HG03460 (cell line): ENCODE measurements around the gene HOMER3.
"Not testable (repeated sequence)": the region's sequence is repeated elsewhere in the genome, so short reads cannot be mapped to it uniquely, and the experiment has no call there.

Experiments used
- ATAC-seq: cut with Tn5 transposase; IDR thresholded peaks from one replicate; pipeline ENCODE4 v1.9.1; 2021; ENCODE audit not compliant: unreplicated experiment

Gene HOMER3

GRCh38 chr19:18903156-18904037, 37.6 kb downstream of the HOMER3 start:
- ATAC-seq = no peak

GRCh38 chr19:18902519-18902918, 38.5 kb downstream of the HOMER3 start:
- not testable (repeated sequence) for ATAC-seq

GRCh38 chr19:18901491-18901890, 39.5 kb downstream of the HOMER3 start:
- ATAC-seq = no peak

- no peak for ATAC-seq
Observed at GRCh38 chr19:18900700-18901481, 40.1 kb downstream of the HOMER3 start.

GRCh38 chr19:18899624-18900560, 41.1 kb downstream of the HOMER3 start:
- no peak for ATAC-seq

GRCh38 chr19:18898607-18899408, 42.2 kb downstream of the HOMER3 start:
- no peak for ATAC-seq

DNA sequence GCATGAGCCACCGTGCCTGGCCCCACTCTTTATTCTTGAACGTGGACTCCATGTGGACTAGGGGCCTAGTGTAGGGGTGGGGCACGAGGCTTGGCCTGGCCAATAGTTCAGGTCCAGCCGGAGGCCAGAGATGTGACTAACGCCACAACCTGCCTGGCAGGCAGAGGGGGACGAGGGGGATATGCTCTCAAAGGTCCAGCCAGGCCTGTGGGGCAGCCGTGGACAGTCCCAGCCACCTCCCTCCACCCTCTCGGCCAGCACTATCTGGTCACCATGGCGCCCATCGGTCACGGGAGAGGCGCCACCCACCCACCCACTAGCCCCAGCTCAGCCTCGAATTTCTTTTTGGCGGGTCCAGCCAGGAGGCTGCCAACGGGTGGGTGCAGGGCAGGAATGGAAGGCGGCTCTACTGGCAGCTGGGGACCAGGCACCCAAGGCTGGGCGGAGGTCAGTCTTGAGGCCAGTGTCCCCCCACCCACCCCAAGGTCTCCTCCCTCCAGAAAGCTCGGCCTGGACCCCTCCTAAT, 42.9 kb downstream of the HOMER3 start:
- no peak for ATAC-seq

DNA sequence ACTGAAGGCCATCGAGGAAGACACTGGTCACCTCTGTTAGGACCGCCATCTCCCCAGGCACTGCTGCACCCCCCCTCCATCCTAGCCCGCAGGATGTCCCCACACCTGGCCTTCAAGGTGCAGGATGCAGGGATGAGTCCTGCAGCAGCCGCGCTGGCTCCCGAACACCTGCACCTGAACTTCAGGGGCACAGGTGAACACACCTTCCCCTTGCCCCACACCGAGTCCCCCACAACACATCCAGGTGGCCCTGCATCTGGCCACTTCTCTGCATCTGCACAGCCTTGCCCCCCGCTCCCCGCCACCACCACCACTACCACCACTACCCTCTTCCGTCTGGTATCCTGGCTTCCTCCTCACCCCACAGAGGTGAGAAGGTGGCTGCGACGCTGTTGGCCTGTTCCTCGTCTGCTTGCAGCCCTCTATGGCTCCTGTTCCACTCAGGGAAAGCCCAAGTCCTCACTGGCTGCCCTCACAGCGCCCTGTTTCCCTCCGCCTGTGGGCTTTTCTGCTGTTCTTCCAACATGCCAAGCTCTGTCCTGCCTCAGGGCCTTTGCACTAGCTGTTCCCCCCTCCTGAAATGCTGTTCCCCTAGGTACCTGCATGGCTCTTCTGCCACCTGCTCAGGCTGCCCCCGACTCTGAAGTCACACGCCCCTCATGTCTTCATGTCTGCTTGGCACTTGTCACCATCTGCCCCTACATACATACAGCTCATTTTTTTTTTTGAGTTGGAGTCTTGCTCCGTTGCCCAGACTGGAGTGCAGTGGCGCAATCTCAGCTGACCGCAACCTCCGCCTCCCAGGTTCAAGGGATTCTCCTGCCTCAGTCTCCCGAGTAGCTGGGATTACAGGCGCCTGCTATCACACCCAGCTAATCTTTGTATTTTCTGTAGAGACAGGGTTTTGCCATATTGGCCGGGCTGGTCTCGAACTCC, 43.7 kb downstream of the HOMER3 start:
- no peak for ATAC-seq

DNA sequence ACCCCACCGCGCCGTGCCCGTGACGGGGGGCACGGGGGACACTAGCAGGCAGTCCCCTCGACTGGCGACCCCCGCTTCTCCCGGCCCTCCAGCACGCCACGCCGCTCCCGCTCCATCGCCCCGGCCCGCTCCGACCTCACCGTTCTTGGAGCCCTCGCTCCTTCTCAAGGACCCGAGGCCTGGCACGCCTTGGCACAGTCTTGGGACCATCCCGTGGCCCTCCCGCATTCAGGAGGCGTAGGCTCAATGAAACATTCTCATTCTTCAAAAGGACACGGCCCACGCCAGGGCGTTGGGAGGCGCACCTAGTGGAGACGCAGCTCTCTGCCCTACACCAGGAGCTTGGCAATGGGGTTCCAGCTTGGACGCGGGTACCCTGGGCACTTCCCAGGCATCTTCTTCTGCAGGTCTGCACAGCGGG, 44.6 kb downstream of the HOMER3 start:
- ATAC-seq = no peak

DNA sequence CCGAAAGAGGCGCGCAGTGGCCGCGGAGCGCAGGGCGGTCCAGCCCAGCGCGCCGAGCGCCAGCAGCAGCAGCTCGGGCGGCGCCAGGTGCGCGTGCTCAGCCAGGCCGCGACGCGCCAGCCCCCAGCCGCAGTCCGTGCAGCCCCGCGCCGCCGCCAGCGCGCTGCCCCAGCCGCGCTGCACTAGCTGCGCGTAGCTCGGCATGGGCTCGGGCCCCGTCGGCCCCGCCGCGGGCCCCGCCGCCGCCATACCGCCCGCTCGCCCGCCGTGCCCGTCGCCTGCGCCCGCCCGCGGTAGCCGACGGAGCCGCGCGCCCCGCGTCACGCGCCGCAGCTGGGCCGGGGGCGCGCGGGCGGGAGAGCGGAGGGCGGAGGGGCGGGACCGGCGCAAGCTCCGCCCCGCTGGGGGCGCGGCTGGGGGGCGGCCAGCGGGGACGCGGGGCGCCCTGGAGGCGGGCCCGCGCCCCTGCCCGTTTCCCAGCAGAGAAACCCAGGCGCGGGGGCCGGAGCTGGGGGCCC, 45.1 kb downstream of the HOMER3 start, which contains the start of gene CERS1:
TSS of gene CERS1 (minus strand) at position 335 of the 518 bp plus-strand sequence. CDS start at position 249, 86 bp downstream.
- ATAC-seq = no peak

GRCh38 chr19:18895038-18895823, 45.8 kb downstream of the HOMER3 start:
- no peak for ATAC-seq

DNA sequence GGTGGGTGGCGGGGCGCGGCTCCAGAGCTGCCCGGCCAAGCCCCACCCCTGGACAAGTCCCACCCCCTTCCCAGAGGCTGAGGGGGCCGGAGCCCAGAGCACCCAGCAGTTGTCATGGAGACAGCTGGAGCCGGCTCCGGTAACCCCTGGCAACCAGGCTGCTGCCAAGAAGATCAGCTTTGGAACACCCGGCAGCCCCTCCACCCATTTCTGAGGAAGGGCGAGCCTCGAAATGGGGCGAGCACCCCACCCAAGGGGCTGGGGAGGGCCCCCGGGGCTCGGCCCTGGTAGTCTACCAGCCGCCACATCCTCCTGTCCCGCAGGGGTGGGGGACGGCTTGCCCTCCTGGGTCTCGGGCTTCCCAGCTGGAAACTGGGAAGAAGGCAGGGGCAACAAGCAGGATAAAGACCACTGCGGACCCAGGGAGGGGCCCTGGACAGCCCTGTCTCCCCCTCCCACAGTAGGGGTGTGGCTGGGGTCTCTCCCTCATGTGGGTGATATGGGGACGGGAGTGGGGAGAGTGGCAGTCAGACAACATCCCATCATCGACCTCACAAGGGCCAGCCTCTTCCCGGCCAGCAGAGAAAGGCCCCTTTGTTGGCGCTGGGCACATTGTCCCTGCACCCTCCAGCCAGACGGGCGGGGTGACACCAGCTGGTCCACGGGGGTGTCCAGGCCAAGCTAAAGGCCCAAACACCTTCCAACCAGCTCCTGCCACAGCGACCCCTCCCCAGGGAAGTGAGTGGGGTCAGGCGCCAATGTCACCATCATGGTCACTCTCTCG, 46.6 kb downstream of the HOMER3 start:
- ATAC-seq = no peak

DNA sequence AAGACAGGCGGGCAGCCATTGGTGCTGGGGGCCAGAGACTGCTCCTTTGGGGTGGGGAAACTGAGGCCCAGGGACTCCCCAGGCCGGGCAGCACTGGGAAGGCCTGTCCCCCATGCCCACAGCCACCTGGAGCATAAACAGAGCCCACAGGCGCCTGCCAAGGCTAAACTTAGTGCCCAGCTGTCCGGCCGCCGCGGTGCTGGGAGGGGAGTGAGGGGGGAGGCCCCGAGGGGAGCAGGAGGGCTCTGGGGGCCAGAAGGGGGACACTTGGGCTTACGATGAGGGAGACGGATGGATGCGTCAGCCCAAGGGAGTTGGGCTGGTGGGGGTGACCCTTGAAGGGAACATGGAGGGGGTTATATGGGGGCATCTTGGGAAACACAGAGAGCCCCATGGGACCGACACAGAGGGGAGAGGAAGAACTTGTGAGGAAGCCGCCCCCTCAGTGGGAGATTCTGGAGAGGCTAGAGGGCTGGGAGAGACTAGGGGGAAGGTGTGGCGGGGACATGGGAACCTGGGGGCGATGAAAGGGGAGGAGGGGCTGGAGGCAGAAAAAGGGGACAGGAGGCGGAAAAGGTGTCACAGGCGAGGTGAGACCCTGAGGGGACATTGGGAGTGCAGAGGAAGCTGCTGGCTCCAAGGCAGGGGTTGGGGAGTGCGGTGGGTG, 47.3 kb downstream of the HOMER3 start:
- no peak for ATAC-seq

- no peak for ATAC-seq
Observed at GRCh38 chr19:18889949-18890745, 50.9 kb downstream of the HOMER3 start.

DNA sequence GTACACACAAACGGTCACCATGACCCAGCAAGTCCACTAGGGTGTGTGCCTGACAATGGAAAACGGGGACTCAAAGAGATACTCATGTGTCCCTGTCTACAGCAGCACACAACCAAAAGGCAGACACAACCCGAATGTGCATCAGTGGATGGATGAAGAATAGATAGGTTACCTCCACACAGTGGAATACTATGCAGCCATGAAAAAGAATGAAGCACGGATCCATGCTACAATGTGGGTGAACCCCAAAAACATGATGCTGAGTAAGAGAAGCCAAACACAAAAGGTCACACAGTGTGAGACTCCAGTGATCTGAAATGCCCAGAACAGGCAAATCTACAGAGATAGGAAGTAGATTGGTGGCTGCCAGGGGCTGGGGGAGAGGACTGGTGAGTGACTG, 54.0 kb downstream of the HOMER3 start:
- ATAC-seq = no peak
